PFSK-1 (cell line): ENCODE measurements around the gene AGTR2.

Experiments used
- FOXP2 ChIP-seq: optimal IDR thresholded peaks from 2 replicates; pipeline ENCODE3; 2011; ENCODE audit warnings: borderline replicate concordance, control low read depth, inconsistent platforms; ENCODE audit not compliant: insufficient read depth; ENCODE audit errors: extremely low read length, extremely low read depth
- POLR2AphosphoS5 ChIP-seq: IDR thresholded peaks from 2 replicates; pipeline ENCODE4 v1.6.1; 2012; ENCODE audit warnings: low read depth, mild to moderate bottlenecking, control low read depth, low read length, moderate library complexity
- SIN3A ChIP-seq: IDR thresholded peaks from 2 replicates; pipeline ENCODE4 v1.6.1; 2012; ENCODE audit warnings: mild to moderate bottlenecking, low read length, moderate library complexity, borderline replicate concordance; ENCODE audit not compliant: insufficient read depth
- TAF1 ChIP-seq: IDR thresholded peaks from 2 replicates; pipeline ENCODE4 v1.6.1; 2012; ENCODE audit warnings: low read length, control low read depth, borderline replicate concordance; ENCODE audit not compliant: insufficient read depth
- TF ChIP-seq, protein P1 (sequence below), 2 experiments: IDR thresholded peaks; 2 replicates each; pipeline versions ENCODE4 v1.6.1 to v1.8.0; 2011 to 2012; ENCODE audit warnings: low read depth in 2 of 2, low read length in 2 of 2, control low read depth in 1 of 2, inconsistent platforms in 1 of 2, mild to moderate bottlenecking in 1 of 2, moderate library complexity in 1 of 2; ENCODE audit not compliant: insufficient read depth in 1 of 2

DNA sequence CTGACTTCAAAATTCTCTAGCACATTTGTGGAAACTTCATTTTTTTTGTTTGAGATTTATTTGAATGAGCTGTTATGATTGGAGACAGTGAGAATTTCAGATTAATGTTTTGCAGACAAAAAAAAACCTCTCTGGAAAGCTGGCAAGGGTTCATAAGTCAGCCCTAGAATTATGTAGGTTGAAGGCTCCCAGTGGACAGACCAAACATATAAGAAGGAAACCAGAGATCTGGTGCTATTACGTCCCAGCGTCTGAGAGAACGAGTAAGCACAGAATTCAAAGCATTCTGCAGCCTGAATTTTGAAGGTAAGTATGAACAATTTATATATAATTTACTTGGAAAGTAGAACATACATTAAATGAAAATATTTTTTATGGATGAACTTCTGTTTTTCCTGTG lies at the start of gene AGTR2:
- no peak for TF ChIP-seq POLR2AphosphoS5
- TF ChIP-seq, protein P1, sequence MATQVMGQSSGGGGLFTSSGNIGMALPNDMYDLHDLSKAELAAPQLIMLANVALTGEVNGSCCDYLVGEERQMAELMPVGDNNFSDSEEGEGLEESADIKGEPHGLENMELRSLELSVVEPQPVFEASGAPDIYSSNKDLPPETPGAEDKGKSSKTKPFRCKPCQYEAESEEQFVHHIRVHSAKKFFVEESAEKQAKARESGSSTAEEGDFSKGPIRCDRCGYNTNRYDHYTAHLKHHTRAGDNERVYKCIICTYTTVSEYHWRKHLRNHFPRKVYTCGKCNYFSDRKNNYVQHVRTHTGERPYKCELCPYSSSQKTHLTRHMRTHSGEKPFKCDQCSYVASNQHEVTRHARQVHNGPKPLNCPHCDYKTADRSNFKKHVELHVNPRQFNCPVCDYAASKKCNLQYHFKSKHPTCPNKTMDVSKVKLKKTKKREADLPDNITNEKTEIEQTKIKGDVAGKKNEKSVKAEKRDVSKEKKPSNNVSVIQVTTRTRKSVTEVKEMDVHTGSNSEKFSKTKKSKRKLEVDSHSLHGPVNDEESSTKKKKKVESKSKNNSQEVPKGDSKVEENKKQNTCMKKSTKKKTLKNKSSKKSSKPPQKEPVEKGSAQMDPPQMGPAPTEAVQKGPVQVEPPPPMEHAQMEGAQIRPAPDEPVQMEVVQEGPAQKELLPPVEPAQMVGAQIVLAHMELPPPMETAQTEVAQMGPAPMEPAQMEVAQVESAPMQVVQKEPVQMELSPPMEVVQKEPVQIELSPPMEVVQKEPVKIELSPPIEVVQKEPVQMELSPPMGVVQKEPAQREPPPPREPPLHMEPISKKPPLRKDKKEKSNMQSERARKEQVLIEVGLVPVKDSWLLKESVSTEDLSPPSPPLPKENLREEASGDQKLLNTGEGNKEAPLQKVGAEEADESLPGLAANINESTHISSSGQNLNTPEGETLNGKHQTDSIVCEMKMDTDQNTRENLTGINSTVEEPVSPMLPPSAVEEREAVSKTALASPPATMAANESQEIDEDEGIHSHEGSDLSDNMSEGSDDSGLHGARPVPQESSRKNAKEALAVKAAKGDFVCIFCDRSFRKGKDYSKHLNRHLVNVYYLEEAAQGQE (IDR thresholded peaks at IDR 0.05; ENCODE audit: insufficient read depth in 1 of 2, low read depth in 2 of 2, low read length in 2 of 2): no peak
- no peak for TF ChIP-seq SIN3A
- no peak for TF ChIP-seq TAF1
- no peak for TF ChIP-seq FOXP2
